GM12865 (cell line): ENCODE measurements around the gene IGFBP7.

Experiments used
- DNase-seq: peaks from one replicate; pipeline ENCODE4 v3.0.0; 2010; ENCODE audit warnings: low read depth
- H3K4me3 ChIP-seq: 2 replicates; pipeline ENCODE4 v1.5.1; 2011; ENCODE audit warnings: mild to moderate bottlenecking, low read depth, low read length, control low read depth
- TF ChIP-seq, protein P1 (sequence below): IDR thresholded peaks from 2 replicates; pipeline ENCODE4 v1.5.1; 2011; ENCODE audit warnings: low read length, control low read depth, low read depth, inconsistent platforms; ENCODE audit not compliant: insufficient read depth; ENCODE audit errors: missing control alignments

The IGFBP7 gene

DNA sequence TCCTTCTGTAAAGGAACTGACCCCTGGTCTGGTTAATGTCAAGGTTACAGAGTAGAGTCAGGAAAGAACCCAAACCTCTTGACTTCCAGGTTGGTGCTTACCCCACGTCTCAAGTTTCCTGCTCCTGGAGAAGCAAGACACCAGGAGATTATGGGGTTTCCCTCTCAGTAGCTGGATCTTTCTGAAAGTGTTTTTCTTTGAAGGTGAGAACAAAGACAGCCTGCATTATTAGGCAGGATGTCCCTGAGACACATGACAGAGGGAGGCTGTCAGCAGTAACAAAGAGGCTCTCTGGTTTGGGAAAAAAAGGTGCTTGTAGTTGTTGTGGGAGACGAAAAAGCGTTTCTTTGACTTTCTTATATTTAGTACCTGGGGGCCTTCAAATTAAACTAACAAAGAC lies 44.7 kb upstream of the IGFBP7 start:
- TF ChIP-seq, protein P1, sequence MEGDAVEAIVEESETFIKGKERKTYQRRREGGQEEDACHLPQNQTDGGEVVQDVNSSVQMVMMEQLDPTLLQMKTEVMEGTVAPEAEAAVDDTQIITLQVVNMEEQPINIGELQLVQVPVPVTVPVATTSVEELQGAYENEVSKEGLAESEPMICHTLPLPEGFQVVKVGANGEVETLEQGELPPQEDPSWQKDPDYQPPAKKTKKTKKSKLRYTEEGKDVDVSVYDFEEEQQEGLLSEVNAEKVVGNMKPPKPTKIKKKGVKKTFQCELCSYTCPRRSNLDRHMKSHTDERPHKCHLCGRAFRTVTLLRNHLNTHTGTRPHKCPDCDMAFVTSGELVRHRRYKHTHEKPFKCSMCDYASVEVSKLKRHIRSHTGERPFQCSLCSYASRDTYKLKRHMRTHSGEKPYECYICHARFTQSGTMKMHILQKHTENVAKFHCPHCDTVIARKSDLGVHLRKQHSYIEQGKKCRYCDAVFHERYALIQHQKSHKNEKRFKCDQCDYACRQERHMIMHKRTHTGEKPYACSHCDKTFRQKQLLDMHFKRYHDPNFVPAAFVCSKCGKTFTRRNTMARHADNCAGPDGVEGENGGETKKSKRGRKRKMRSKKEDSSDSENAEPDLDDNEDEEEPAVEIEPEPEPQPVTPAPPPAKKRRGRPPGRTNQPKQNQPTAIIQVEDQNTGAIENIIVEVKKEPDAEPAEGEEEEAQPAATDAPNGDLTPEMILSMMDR = no peak
- H3K4me3 ChIP-seq = no peak overlapping the region

DNA sequence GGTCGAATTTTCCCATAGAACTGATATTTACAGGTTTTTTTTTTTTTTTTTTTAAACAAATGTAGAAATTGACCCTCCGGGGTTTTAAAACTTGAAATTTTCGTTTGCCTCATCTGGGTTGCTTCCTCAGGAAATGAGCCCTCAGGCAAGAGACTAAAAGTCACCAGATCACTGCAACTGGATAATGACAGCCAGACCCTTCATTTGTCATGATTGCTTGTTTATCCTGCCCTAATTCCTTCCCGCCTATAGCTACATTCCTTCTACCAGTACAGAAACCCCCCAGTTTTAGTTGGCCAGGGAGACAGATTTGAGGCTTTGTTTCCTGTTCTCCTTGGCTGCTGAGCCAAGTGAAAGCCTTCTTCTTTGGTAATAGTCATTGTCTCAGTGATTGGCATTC lies 44.0 kb upstream of the IGFBP7 start:
- TF ChIP-seq, protein P1 = no peak
- no peak for DNase-seq
- no peak overlapping the region for H3K4me3 ChIP-seq

More for the DNA sequence above, 44.7 kb upstream of the IGFBP7 start:
- DNase-seq = no peak

DNA sequence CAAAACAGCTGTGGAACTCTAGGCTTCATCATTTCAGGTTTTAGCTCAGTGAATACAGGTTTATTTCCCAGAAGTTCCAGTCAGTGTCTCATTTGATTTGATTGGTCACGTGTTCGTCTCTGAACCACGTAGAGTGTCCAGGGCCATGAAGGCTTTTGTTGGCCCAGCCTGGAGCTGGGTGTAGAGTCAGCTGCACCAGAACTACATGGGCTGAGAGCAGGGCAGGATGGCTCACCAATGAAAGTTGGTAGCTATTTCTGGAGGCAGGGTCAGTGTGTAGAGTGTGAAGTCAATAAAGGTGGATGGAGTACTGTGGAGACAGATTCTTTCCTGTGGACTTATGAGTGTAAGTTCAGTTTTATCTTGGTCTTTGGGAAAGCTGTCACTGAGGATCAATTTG lies 43.0 kb upstream of the IGFBP7 start:
- no peak for DNase-seq
- H3K4me3 ChIP-seq = no peak overlapping the region
- TF ChIP-seq, protein P1 = no peak

DNA sequence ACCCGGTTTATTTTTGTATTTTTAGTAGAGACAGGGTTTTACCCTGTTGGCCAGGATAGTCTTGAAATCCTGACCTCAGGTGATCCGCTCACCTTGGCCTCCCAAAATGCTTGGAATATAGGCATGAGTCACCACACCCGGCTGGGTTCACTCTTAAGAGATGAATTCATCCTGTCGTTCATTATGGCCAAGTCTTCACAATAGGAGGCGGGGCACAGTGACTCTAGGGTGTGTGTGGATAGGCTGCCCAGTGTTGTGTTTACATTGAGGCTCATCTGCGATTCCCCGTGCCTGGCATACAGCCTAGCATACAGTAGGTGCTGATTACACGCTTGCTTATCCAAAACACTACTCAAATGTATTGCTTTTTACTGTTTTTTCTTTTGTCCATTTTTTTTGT lies 41.3 kb upstream of the IGFBP7 start:
- TF ChIP-seq, protein P1 = no peak
- H3K4me3 ChIP-seq = no peak overlapping the region
- no peak for DNase-seq

DNA sequence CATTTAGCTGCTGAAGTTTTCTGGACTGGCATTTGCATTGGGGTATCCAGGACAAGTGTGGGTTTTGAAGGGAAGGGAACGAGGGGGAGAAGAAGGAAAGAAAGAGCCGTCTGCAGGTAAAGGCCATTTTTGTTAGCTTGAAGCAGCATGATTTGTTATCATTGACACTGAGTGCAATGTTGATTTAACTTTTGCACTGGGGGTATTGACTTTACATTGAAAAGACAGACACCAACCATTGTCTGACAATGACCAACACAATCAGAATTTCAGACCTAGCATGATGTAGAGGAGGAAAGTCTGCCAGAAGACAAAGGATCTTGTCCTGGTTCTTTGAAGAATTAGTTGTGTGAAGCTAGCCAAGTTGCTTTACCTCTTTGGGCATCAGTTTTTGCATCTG lies 39.6 kb upstream of the IGFBP7 start:
- H3K4me3 ChIP-seq = no peak overlapping the region
- DNase-seq = no peak
- TF ChIP-seq, protein P1 = no peak

DNA sequence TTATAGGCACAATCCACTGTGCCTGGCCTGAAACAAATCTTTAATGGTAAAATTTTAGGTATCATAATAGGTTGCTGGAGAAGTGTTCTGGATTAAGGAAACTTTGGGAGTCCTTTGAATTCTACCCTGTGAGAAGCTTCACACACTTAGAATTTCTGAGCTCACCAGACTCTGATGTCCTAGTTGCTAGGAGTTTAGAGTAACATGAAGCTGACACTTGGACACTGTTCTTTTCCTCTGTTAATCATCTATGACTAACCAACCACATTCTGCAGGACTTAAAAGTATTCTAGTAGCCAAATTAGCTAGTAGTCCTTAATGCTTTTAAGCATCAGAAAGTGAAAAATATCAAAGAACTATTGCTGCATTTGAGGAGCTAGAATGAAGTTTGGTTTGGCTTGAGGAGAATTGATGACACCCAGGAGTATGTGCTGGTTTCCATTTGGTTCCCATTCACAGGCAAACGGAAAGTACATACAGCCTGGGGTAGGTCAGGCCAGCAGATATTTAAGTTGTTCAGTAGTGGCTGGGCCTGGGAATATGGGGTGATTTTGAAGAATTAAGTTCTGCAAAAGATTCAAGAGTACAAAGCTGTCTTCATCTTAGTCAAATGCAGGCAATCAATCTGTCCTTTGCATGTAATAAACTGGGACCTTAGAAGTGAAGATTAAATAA lies 38.8 kb upstream of the IGFBP7 start:
- TF ChIP-seq, protein P1 = no peak
- no peak overlapping the region for H3K4me3 ChIP-seq
- DNase-seq = no peak

DNA sequence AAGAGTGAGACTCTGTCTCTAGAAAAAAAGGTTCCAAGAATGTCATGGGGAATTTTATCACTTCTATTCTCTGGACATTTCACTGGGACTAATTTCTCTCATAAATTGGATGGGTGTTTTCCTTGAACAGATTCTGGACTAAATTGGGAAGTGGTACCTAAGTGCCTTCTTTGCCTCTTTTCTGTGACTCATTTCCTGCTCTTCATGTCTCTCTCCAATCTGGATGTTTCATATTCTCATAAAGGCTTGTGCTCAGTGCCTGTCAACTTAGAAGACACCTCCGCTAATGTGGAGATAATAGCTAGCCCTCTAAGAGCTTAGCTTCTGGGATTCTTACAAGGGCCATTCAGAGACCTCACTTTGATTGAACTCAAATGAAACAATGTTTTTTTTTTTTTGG lies 38.0 kb upstream of the IGFBP7 start:
- TF ChIP-seq, protein P1 = no peak
- DNase-seq = no peak
- H3K4me3 ChIP-seq = no peak overlapping the region
